H1 (cell line): Measurements from ENCODE around the gene PA2G4. TPM values are rescaled to one million over a fixed set of nuclear protein-coding genes. Genes with fewer than 3 reads are reported as not detected.

Source experiments
- EGR1 ChIP-seq: IDR thresholded peaks from 2 replicates; pipeline ENCODE4 v1.6.1; 2011; ENCODE audit warnings: low read depth, low read length, borderline replicate concordance
- JUN ChIP-seq: IDR thresholded peaks from 2 replicates; pipeline ENCODE4 v1.6.1; 2011; ENCODE audit warnings: low read depth, mild to moderate bottlenecking, improper control_type of control experiment, low read length
- POU5F1 ChIP-seq: IDR thresholded peaks from 2 replicates; pipeline ENCODE4 v1.6.1; 2011; ENCODE audit warnings: low read depth, mild to moderate bottlenecking, low read length, moderate library complexity
- polyA plus RNA-seq, 7 experiments: library from polyadenylated mRNA; depleted of rRNA in 3 of 7; stranded (reverse) in 5 of 7; unstranded in 2 of 7; fragments of >200 nt in 5 of 7; fragments of 200-250 nt in 2 of 7; gene quantifications; 1 replicate in 5 of 7; 2 replicates in 1 of 7; 4 replicates in 1 of 7; pipeline versions ENCODE4 v1.2.1 to v1.2.3, GENCODE V29; 2011 to 2013; ENCODE audit warnings: missing spikeins in 2 of 7, mixed read lengths in 2 of 7
- total RNA-seq: library from RNA; stranded (reverse); fragmentation: NEBNext Ultra II Directional; extraction: Animal tissue kit (Norgen Biotek cat#: 25700); gene quantifications from 2 replicates; pipeline ENCODE4 v1.2.1, GENCODE V29; 2021
- TF ChIP-seq, protein P1 (sequence below): IDR thresholded peaks from 2 replicates; pipeline ENCODE4 v1.6.1; 2012; ENCODE audit warnings: low read length, inconsistent platforms
- TF ChIP-seq, protein P2 (sequence below): fragments of 300-600 bp; sonication (generic); IDR thresholded peaks from 2 replicates; pipeline ENCODE4 v1.7.1; 2012; ENCODE audit warnings: low read length, moderate library complexity, mild to moderate bottlenecking, inconsistent platforms; ENCODE audit not compliant: insufficient replicate concordance
- TF ChIP-seq, protein P3 (sequence below): IDR thresholded peaks from 2 replicates; pipeline ENCODE4 v1.6.1; 2011; ENCODE audit warnings: low read length, improper control_type of control experiment

Gene PA2G4
- total and polyA plus RNA-seq, 2 of the 8 experiments (the other 6 are each of a cell fraction or from before 2014, with no cell fraction given): 159 to 242 TPM

DNA sequence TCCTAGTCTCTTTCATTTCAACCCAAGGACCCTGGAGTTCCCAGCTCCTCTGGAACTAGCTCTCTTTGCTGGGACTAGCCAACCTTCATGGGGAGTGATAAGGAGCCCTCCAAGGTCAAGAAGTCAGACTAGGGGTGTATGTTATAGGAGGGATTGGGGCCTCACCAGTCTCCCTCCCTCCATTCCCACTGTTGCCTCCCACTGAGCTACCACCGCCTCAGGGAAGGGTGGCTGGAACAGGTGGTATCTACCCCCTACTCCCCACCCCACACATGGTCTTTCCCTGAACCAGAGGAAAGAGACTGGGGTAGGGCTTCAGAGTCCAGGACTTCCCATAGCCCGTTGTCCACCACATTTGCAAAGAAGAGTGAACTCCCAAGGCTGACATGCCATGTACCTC, 22.0 kb upstream of the PA2G4 start (continued):
- TF ChIP-seq, protein P1, sequence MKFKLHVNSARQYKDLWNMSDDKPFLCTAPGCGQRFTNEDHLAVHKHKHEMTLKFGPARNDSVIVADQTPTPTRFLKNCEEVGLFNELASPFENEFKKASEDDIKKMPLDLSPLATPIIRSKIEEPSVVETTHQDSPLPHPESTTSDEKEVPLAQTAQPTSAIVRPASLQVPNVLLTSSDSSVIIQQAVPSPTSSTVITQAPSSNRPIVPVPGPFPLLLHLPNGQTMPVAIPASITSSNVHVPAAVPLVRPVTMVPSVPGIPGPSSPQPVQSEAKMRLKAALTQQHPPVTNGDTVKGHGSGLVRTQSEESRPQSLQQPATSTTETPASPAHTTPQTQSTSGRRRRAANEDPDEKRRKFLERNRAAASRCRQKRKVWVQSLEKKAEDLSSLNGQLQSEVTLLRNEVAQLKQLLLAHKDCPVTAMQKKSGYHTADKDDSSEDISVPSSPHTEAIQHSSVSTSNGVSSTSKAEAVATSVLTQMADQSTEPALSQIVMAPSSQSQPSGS: no peak
- TF ChIP-seq, protein P2, sequence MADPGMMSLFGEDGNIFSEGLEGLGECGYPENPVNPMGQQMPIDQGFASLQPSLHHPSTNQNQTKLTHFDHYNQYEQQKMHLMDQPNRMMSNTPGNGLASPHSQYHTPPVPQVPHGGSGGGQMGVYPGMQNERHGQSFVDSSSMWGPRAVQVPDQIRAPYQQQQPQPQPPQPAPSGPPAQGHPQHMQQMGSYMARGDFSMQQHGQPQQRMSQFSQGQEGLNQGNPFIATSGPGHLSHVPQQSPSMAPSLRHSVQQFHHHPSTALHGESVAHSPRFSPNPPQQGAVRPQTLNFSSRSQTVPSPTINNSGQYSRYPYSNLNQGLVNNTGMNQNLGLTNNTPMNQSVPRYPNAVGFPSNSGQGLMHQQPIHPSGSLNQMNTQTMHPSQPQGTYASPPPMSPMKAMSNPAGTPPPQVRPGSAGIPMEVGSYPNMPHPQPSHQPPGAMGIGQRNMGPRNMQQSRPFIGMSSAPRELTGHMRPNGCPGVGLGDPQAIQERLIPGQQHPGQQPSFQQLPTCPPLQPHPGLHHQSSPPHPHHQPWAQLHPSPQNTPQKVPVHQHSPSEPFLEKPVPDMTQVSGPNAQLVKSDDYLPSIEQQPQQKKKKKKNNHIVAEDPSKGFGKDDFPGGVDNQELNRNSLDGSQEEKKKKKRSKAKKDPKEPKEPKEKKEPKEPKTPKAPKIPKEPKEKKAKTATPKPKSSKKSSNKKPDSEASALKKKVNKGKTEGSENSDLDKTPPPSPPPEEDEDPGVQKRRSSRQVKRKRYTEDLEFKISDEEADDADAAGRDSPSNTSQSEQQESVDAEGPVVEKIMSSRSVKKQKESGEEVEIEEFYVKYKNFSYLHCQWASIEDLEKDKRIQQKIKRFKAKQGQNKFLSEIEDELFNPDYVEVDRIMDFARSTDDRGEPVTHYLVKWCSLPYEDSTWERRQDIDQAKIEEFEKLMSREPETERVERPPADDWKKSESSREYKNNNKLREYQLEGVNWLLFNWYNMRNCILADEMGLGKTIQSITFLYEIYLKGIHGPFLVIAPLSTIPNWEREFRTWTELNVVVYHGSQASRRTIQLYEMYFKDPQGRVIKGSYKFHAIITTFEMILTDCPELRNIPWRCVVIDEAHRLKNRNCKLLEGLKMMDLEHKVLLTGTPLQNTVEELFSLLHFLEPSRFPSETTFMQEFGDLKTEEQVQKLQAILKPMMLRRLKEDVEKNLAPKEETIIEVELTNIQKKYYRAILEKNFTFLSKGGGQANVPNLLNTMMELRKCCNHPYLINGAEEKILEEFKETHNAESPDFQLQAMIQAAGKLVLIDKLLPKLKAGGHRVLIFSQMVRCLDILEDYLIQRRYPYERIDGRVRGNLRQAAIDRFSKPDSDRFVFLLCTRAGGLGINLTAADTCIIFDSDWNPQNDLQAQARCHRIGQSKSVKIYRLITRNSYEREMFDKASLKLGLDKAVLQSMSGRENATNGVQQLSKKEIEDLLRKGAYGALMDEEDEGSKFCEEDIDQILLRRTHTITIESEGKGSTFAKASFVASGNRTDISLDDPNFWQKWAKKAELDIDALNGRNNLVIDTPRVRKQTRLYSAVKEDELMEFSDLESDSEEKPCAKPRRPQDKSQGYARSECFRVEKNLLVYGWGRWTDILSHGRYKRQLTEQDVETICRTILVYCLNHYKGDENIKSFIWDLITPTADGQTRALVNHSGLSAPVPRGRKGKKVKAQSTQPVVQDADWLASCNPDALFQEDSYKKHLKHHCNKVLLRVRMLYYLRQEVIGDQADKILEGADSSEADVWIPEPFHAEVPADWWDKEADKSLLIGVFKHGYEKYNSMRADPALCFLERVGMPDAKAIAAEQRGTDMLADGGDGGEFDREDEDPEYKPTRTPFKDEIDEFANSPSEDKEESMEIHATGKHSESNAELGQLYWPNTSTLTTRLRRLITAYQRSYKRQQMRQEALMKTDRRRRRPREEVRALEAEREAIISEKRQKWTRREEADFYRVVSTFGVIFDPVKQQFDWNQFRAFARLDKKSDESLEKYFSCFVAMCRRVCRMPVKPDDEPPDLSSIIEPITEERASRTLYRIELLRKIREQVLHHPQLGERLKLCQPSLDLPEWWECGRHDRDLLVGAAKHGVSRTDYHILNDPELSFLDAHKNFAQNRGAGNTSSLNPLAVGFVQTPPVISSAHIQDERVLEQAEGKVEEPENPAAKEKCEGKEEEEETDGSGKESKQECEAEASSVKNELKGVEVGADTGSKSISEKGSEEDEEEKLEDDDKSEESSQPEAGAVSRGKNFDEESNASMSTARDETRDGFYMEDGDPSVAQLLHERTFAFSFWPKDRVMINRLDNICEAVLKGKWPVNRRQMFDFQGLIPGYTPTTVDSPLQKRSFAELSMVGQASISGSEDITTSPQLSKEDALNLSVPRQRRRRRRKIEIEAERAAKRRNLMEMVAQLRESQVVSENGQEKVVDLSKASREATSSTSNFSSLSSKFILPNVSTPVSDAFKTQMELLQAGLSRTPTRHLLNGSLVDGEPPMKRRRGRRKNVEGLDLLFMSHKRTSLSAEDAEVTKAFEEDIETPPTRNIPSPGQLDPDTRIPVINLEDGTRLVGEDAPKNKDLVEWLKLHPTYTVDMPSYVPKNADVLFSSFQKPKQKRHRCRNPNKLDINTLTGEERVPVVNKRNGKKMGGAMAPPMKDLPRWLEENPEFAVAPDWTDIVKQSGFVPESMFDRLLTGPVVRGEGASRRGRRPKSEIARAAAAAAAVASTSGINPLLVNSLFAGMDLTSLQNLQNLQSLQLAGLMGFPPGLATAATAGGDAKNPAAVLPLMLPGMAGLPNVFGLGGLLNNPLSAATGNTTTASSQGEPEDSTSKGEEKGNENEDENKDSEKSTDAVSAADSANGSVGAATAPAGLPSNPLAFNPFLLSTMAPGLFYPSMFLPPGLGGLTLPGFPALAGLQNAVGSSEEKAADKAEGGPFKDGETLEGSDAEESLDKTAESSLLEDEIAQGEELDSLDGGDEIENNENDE: no peak
- TF ChIP-seq EGR1: no peak
- TF ChIP-seq, protein P3, sequence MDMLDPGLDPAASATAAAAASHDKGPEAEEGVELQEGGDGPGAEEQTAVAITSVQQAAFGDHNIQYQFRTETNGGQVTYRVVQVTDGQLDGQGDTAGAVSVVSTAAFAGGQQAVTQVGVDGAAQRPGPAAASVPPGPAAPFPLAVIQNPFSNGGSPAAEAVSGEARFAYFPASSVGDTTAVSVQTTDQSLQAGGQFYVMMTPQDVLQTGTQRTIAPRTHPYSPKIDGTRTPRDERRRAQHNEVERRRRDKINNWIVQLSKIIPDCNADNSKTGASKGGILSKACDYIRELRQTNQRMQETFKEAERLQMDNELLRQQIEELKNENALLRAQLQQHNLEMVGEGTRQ: no peak
- TF ChIP-seq POU5F1: no peak
- TF ChIP-seq JUN: no peak
